Activated CD4-positive, alpha-beta T cell treated with anti-CD3 and anti-CD28 coated beads for 4 hours (primary cell): ENCODE results near the gene HSP90B1.

Source experiments
- DNase-seq, 2 donors: peaks; one replicate each; pipeline ENCODE4 v3.0.0-alpha.2; 2020

Gene HSP90B1

DNA sequence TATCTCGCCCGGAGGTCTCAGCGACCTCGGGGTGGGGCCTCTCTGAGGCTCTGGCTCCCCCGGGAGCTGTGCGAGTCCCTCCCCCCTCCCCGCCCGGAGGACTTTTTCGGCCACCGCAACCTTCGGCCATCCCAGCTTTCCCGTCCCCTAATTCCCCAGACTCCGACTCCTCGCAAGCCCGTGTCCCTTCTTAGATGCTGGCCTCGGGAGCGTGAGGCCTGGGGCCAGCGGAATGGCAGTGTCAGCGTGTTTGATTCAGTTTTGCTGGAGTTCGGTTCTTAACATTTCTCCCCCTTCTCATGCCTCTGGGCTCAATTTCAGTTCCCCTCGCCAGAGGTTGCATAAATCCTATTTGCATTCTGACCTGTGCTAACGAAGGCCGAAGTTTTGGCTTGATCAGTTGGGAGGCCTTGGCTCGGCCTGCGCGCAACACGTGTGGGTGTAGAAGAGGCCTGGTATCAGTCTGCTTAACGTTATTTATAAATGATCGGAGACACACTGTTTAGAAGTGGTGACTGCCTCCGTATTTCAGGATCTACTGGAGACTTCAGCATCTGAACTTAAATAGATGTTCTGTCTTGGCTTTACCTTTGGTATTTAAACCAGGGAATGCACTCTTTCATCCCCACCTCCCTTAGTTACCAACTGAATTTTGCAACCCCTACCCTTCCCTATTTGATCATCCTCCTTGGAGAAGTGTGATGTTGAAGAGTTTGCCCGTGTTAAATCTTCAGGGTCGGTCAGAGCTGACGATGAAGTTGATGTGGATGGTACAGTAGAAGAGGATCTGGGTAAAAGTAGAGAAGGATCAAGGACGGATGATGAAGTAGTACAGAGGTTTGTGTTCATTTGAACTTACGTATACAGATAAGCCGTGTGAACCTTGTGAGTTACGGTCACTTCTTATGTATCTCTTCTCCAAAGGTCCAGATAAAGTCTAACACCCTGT, 851 bp downstream of the HSP90B1 start:
- peak; percentile 17 to 25 for DNase-seq

DNA sequence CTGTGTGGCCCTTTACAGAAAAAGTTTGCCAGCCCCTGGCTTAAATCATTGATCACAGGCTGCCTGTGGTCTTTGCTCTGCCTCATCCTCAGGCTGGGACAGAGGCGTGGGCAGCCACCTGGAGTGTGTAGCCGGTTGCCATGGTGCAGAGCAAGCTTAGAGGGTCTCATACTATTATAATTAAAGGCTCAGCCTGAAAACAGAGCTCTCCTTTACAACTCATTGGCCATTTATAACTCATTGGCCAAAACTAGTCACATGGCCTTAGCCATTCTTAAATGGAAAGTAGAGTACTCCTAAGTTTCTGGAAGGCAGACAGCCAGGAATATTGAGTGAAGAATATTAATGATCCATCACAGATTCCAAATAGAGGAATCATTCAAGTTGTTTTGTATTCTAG, 3.0 kb downstream of the HSP90B1 start:
- no peak for DNase-seq

DNA sequence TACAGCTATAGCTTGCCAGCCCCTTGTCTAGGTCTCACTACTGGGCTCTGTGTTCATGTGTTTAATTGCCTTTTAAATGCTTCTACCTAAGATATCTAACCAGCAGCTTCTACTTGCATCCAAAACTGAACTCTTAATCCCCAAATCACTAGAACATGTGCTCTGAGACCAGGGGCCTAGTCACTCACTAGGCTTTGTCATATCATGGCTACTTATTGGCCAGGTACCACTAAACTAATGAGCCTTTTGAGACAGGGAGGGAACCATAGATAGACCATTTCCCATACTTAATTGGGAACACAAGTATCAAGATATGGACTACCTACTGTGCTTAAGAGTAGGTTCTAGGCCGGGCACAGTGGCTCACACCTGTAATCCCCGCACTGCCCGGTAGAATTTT, 6.5 kb downstream of the HSP90B1 start:
- DNase-seq, result no peak

DNA sequence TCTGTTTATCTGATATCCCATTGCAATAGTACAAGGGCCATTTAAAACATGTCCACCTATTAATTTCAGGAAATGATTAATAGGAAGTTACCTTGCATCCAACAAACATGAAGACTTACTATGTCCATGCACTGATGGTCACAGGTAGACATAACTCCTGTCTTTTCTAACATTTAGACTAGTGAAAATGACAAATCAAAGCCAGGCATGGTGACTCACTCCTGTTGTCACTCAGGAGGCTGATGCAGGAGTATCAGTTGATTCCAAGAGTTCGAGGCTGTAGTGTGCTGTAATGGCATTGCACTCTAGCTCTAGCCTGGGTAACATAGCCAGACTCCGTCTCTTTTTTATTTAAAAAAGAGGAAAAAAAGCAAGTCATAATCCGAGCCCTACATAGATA, 14.8 kb downstream of the HSP90B1 start:
- no peak for DNase-seq

DNA sequence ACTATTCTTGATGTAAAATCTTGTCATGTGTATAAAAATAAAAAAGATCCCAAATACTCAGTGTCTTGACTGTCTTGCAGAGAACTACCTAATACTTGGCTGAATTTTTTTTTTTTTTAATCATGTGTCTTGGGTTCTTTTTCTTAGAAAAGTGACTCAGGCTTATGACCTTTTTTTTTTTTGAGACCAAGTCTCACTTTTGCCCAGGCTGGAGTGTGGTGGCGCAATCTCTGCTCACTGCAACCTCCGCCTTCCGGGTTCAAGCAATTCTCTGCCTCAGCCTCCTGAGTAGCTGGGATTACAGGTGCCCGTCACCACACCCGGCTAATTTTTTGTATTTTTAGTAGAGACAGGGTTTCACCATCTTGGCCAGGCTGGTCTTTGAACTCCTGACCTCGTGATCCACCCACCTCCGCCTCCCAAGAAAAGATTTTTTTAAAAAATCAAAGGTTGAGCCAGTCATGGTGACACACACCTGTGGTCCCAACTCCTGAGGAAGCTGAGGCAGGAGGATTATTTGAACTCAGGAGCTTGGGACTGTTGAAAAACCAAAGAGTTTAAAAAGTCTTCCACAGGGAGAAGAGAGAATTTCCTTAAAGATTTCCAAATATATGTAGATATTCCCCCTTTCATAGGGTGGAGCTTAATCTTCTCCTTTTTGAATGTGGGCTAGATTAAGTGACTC, 17.8 kb downstream of the HSP90B1 start:
- no peak for DNase-seq

DNA sequence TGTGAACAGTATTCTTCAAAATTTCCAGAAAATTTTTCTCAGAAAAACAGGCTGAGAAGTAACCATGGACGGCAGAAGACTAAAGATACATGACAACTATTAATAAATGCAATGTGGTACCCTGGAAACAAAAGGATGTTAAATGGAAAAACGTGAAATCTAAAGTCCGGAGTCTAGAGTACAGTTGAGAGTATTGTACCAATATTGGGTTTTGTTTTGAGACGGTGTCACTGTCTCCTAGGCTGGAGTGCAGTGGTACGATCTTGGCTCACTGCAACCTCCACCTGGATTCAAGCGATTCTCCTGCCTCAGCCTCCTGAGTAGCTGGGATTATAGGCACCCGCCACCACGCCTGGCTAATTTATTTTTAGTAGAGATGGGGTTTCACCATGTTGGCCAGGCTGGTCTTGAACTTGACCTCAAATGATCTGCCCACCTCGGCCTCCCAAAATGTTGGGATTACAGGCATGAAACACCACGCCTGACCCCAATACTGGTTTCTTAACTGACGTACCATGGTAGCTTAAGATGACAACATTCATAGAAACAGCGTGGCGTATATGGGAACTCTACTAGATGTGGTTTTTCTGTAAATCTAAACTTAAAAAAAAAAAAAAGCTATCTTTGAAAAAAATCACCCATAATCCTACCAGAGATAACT, 18.7 kb downstream of the HSP90B1 start:
- no peak for DNase-seq

DNA sequence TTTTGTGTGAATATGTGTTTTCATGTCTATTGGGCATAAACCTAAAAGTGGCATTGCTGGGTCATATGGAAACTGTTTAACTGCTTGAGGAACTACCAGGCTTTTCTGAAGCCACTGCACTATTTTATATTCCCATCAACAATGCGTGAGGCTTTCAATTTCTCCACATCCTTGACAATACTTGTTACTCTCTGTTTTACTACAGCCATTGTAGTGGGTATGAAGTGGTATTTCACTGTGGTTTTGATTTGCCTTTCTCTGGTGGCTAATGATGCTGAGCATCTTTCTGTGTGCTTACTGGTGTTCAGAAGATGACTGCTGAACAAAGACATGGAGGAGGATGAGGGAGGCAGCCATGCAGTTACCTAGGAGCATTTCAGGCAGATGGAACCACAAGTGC, 22.3 kb downstream of the HSP90B1 start:
- no peak for DNase-seq

DNA sequence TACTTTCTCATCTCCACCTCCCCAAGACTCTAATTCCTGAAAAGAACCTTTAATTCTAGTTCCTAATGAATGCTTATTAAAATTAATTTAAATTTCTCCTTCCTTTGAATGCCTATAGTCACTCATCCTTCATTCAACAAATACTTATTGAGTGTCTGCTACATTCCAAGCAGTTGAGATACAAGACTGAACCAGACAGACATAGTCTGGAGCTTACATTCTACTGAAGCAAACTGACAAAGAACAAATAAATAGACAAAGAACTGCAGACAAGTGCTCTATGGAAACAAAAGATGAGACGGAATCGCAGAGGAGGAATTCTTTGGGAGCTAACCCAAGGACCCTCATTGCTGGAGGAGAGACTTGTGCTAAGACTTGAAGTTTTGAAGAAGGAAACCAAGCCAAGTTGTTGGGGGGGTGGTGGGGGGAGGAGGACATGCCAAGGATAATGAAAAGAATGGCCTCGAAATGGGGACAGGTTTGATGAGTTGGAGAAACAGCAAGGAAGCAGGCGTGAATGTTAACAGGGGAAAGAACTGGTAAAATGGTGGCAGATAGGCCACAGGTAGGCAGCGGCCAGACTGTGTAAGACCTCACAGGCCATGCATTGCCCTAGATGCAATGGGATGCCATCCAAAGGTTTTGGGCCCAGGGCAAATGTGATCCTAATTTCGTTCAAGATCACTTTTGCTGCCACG, 25.8 kb downstream of the HSP90B1 start:
- DNase-seq, result no peak

DNA sequence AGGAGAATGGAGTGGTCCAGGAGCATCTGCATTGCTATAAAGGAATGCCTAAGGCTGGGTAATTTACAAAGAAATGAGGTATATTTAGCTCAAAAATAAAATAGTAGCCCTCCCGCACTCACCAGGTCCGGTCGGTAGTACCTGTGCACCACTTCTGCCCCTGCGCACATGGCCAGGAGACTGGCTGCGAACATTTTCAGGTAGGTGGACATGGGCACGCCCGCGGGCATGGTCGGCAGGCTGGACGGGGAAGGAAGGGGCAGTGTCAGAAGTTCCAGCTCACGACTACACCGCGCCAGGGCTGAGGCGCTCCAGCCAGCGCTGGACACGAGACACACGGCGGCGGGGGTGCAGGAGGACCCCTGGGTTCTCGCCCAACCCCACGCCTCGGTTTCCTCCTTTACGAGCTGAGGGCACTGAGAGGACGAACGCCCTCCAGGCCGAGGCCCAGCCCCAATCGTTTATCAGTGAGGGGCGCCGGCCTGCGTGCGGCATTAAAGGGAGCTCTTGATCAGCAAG, 26.4 kb downstream of the HSP90B1 start:
- no peak for DNase-seq

DNA sequence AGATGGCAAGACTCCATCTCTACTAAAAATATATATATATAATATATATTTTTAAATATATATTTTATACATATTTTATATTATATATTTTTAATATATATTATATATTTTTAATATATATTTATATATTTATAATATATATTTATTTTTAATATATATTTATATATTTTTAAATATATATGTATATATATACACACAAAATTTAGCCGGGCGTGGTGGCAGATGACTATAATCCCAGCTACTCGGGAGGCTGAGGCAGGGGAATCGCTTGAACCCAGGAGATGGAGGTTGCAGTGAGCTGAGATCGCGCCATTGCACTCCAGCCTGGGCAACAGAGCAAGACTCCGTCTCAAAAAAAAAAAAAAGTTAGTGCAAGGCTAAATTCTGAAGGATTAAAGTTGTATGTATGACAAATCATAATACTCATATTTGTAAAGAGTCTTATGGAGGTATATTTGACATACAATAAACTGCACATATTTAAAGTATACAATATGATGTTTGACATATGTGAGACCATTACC, 27.7 kb downstream of the HSP90B1 start:
- no peak for DNase-seq

DNA sequence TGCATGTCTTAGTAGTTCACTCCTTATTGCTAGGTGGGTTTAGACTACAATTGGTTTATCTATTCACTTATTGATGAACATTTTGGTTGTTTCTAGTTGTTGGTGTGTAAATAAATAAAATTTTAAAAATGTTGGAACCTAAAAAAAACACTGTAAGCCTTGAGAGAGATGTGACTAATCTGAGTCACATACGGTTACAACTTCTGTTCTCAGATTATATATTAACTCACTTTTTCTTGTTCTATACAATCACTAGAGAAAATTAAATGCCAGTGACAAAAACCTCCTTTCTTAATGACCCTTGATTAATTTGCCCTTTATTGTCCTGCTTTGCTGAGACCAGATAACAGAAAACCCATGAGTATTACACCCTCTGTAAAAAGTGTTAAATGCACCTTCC, 28.4 kb downstream of the HSP90B1 start:
- DNase-seq, result no peak

DNA sequence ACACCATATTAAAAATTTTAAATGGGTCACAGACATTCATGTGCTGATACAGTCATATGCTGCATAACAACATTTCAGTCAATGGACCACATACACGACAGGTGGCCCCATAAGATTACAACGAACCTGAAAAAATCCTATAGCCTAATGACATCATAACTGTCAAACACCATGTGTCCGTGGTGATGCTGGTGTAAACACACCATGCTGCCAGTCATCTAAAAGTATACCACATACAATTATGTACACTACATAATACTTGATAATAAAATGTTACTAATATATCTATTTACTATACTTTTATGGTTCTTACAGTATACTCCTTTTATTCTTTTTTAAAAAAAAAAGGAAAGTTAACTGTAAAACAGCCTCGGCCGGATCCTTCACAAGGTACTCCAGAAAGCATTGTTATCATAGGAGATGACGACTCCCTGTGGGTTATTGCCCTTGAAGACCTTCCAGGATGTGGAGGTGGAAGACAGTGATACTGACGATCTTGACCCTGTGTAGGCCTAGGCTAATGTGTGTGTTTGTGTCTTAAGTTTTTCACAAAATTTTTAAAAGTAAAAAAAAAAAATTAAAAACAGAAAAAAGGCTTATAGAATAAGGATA, 30.5 kb downstream of the HSP90B1 start:
- no peak for DNase-seq

DNA sequence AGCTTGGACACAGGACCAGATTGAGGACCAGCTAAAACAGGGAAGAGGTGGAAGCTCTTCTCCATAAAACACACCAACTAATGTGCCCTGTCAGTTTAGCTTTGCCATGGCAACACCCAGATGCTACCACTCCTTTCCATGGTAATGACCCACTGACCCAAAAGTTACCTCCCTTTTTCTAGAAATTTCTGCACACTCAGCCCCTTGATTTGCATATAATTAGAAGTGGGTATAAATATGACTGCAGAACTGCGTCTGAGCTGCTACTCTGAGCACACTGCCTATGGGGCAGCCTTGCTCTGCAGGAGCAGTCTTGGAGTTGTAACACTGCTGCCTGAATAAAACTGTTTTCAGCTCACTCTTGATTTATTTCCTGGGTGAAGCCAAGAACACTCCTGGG, 32.3 kb downstream of the HSP90B1 start:
- no peak for DNase-seq

DNA sequence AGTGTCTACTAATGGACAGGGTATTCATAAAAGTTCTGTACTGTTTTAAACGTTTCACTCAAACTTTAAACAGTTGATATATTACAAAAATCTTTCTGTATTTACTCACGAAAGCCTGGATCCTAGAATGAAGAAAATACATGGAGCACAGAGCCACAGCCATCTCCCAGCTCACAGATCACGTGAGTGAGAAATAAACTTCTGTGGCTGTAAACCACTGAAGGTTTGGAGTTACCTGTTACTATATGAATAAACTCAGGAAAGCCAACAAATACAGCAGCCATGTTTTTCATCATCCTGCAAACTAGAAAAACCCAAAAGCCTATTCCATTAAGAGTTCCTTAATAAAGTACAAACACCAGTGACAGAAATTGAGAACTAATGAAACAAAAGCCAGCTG, 34.6 kb downstream of the HSP90B1 start:
- DNase-seq, result no peak

DNA sequence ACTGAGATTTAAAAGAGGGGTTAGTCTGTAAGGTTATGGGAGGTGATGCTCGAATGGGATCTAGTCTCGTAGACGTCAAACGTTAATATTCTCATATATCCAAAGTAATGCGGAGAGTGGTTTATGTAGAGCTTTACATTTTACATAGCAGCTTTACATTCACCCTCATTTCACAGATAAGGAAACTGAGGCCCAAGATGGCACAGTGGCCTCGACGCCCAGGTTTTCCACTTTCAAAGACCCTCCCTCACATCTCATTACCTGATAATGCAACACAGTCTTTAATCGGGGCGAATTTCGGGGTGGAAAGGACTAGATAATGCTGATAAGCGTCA, 35.0 kb downstream of the HSP90B1 start:
- no peak for DNase-seq

DNA sequence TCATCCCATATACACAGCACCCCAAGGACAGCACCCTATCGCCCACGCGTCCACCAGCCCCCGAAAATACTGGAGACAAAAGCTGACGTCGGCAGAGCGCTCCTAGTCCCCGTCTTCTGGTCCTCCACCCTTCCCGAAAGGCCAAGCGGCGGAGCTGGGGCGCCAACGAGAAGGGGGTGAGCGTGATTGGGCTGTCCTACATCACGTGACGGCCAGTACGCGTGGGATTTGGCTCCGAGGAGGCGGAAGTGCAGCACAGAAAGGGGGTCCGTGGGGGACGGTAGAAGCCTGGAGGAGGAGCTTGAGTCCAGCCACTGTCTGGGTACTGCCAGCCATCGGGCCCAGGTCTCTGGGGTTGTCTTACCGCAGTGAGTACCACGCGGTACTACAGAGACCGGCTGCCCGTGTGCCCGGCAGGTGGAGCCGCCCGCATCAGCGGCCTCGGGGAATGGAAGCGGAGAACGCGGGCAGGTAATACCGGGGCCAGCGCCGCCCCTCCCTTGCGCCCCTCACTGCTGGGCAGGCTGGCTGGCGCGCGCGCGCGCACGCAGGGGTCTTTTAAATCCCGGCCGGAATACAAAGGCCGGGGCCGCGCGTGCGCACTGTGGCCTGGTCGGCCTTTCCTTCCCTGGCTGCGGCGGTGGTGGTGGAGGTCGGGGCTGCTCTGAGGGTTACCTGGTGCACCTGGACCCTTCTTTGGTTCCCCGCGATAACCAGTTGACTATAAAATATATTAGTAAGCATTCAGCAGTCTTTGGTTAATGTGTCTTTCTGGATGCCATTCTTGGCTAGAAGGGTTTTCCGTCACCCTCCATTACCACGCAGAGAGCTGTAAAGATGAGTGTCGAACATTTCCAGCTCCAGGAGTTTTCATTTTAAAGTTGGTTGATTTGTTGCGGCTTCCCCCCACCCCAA, 35.6 kb downstream of the HSP90B1 start, which contains the start of gene TDG:
Gene TDG (plus strand): TSS at position 283 of the 915 bp plus-strand sequence. CDS start 166 bp downstream, at position 449.
- peak; percentile 96 for DNase-seq

DNA sequence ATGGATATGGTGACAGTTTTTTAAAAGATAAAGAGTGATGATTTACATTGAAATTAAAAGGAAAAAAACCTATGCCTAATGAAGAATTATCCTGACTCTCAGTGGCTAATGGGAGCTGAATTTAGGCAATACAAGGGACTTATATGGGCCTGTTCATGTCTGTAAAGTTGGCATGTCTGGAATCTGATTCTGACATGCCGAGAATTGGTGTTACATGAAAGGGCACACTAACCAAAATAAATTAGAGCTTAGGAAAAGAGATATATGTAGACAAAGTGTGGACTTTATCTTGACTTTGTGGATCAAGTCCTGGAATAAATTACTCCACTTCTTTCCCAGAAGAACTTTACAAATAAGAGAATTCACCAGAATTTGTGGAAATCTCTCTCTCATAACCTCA, 36.5 kb downstream of the HSP90B1 start:
- no peak for DNase-seq

DNA sequence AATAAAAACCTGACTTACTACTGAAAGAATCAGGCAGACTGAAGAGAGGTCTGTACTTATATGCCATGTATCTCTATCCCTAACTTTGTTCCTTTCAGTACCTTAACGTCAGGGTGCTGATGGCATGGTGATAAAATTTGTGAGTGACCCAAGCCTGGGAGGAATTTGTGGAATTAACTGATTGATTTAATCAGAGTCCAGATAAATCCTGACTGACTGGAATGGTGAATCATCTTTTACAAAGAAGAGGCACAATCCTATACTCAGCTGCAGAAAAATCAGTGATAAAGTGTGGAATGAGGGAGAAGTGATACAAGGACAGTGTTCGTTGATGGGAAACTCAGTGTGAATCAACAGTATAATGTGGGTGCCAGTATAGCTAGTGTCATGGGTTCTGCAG, 39.2 kb downstream of the HSP90B1 start:
- DNase-seq, result no peak

DNA sequence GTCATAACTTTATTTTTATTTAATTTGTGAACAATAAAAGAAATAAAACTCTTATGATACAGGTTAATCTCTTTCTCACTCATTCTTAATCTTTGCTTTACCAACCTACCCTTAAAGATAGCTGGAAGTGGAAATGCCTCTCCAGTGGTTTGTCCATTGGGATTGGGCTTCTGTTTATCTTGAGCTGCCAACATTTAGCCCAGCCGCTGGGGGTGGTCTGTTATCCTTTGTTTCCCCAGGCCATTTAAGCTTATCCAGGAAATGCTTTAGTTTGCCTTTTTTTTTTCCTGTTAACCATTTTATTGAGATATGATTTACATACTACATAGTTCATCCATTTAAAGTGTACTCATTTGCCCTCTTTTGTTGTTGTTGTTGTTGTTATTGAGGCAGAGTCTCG, 43.7 kb downstream of the HSP90B1 start:
- DNase-seq, result no peak

DNA sequence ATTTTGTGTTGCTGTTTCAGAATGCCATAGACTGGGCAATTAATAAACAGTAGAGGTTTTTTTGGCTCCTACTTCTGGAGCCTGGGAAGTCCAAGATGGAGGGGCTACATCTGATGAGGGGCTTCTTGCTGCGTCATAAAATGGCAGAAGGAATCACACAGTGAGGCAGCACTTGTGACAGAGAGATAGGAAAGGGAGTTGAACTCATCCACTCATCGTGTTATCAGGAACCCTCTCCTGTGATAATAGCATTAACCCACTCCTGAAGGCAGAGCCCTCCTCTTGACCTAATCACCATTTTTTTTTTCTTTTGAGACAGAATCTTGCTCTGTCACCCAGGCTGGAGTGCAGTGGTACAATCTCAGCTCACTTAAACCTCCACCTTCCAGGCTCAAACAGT, 45.2 kb downstream of the HSP90B1 start:
- no peak for DNase-seq

DNA sequence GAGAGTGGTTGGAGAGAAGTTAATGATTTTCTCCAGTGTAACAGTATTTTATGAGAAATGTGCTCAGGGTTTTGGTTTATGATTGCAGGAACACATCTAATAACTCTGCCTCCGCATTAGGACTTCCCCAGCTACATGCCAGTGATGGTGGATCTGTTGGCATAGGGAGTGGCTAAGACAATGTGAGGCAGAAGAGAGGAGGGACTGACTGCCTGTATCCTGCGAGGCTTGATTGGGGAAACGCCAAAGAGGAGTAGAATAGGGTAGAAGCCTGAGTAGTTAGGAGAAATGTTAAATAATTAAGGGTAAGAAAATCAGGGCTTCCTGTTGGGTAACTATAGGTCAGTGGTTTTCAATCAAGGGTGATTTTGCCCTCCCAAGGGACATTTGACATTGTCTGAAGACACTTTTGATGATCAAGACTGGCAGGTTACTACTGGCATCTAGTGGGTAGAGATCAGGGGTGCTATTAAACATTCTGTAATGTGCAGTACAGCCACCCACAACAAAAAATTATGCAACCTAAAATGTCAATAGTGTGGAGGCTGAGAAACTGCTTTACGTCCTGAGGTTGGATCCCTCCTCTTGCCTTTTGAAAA, 48.3 kb downstream of the HSP90B1 start:
- DNase-seq, result no peak
